HL-60/S4 (cell line): ENCODE measurements around the gene GABRG3.

Source experiments
- in situ Hi-C: fragments of 300-500 bp; cut with MboI; formaldehyde crosslinking; loops from 2 replicates; pipeline ENCODE4 v1.14.3; 2022; ENCODE audit warnings: low sequenced_read_pairs

The GABRG3 gene

DNA sequence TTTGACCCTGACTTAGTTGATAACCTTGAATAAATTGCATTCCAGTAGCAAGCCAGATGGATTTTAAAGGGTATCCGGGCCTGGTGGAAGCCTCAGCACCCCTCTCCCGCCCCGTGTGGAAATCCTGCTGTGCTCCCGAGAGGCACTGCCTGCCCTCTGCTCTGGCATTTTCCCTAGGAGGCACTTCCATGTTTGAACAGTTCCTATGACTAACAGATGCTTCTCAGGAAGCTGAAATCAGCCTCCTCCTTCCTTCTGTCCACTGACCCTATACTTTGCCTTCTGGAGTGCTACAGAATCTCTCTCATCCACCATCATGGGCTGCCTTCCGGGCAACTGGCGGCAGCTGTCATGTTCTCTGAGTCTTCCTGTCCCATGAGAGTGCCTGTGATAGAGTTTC is 90.8 kb downstream of the GABRG3 start:
- in situ Hi-C loops = no loop called here

- in situ Hi-C loops = no loop called here
Measured at GRCh38 chr15:27062951-27063350, 92.0 kb downstream of the GABRG3 start.

DNA sequence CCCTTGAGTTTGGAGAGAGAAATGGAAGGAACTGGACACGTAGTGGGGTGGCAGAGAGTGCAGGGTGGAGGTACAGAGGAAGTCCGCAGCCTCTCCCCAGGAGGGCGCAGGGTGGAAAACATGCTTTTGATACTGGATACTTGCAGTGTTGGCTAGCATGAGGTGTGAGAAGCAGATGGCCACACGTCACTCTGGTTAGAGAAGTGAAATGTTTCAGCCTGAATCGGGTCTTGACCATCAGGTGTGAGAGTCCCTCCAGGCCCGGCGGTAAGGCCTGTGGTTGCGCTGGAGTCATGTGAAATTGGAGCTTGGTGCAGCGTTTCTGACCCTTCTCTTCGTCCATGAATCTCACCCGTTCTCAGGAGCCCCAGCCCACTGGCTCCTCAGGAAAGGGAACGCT is 93.1 kb downstream of the GABRG3 start:
- in situ Hi-C loops = no loop called here

DNA sequence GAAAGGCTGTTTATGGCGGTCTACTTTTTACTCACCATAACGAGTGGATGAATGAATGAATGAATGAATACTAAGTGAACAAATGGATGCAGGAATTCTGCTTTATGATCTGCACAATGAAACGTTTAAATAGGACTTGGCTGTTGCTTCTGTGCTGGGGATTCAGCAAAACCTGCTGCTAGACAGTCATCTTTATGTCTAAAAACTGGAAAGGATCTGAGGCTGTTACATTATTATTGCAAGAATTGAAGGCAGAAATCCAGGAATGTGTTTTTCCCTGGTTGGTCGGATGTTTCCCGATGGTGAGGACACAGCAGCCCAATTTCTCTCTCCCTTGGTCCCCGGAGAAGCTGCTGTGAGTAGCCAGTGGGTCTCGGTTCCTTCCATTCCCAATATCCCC is 94.2 kb downstream of the GABRG3 start:
- in situ Hi-C loops = no loop called here

DNA sequence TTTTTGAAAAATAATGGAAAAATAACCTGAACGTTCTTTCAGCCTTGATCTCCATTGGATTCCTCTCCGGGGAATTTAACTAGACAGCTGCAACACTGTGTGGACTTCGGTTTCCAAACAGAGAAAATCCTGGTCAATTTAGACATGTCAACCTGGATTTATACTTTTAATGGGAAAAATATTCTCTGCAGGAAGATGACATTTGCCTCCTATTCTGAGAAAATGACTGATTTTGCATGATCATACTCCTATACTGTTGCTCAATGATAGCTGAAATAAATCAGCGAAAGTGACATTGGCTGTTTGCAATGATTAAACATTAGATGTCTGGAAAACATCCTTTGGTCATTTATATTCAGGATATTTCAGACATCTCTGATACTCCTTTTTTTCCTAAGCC is 94.8 kb downstream of the GABRG3 start:
- in situ Hi-C loops = no loop called here

DNA sequence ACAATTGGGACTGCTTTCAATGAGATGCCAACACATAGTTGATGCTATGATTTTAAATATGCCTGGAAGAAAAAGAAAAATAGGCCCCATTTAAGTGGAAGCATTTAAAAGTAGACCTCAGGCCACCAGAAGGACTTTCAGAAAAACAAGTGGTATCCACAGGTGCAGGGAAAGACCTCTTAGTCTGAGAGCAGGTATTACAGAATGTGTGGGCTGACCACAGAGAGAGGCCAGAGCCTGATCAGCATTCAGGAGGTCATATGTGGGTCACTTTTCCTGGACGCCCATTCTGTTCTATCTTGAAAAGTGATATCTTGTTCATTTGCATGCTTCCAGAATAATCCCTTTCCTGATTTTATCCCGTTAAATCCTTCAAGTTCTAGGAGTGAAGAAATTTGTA is 95.5 kb downstream of the GABRG3 start:
- in situ Hi-C loops = no loop called here

DNA sequence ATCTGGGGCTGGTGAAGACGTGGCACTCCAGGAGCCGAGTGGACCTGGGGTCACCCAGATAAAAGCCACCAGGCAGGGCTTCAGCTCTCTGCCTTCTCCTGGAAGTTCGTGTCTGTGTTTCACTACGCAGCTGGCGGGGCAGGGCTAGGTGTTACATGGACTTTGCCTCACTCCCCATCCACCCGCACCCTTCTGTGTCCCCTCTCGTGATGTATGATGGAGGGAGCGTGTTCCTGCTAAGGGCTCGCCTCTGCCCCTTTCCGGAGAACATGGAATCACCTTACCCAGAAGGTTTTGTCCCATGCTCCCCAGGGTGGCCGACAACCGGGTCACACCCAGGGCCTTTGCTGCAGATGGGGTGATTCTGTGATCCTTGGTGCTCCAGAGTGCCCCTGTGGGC is 96.2 kb downstream of the GABRG3 start:
- in situ Hi-C loops = no loop called here

GRCh38 chr15:27070841-27071240 is 99.9 kb downstream of the GABRG3 start:
- in situ Hi-C loops = no loop called here

GRCh38 chr15:27074179-27074578 is 103.2 kb downstream of the GABRG3 start:
- in situ Hi-C loops = no loop called here

DNA sequence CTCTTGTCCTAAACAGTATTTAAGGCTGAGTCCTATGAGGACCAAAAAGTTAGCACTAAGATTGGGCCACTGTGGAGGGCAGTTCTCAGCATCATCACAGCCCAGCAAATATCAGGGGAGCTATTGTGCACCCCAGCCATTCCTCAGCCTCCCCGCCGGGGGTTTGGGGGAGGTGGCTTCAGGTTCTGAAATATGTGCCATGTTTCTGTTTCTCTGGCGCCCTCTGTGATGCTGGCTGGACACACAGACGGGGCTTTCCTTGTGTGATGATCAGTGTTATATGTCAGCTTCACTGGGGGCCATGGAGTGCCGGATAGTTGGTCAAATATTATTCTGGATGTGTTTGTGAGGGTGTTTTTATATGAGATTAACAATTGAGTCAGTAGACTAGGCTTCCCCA is 106.8 kb downstream of the GABRG3 start:
- in situ Hi-C loops = no loop called here

DNA sequence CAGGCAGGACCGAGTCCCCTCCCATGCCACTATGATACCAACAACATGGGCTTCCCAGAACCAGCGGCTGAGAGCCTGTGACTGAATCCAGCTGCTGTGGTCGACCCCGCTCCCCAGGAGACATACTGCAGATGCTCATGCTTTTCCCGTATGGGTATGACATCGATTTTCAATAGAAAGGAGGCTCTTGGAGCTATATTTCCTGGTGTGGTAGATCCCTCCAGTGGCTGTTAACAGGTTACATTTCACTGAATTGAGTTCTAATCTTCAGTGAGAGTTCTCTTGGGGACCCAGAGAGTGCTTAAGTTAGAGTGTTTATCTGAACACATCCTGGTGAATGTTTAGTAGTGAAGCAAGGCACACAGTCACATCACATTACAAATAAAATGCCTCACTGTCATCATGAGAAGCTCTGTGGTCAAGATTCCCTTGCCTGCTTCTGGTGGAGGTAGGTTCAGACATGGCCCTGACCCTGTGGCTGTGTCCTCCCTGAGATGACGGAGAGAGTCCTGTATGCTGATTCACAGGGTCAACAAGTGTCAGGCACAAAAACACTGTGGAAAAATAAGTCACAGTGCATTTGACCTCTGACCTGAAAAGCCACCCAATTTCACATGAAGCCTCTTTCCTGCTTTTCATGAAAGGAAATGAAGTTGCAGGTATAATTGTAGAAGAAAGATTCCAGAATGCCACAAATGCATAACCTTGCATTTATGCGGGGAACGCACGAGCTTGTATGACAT is 110.9 kb downstream of the GABRG3 start:
- in situ Hi-C loops = no loop called here

- in situ Hi-C loops = no loop called here
Measured at GRCh38 chr15:27082526-27082925, 111.5 kb downstream of the GABRG3 start.

- in situ Hi-C loops = no loop called here
Measured at GRCh38 chr15:27084844-27085243, 113.9 kb downstream of the GABRG3 start.

DNA sequence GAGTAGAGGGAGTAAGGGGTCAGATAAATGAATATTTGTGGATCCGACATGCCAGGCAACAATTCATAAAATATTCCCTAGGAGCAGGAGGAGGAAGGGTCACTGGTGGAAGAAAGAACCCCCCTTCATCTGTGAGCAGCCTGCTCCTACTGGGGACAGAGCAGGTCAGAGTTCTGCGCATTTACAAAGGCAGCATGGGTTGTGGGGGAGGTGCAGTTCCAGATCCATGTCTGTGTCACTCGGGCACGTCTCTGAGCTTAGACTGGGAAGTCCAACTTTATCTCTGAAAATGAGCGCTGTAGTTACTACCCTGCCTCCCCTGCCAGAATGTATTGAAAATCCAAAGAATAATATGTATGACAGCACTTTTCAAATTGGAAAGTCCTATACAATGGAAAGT is 115.2 kb downstream of the GABRG3 start:
- in situ Hi-C loops = no loop called here

DNA sequence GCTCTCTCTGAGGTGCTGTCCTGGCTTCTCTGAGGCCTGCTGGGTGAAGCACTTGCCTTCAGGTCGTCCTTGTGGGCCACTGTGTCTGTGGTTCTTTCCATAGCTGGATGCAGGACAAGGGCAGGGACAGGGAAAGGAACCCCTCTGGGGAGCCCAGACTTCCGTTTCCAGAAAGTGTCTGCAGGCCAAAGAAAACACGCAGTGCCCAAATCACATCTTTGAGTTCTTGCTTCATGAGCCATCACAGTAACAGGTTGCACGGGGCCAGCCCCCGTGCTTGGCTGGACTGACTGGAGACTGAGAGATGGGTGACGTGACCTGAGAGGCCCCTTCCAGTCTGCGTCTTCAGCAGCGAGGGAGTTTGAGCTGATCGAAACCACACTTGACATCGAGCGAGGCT is 115.8 kb downstream of the GABRG3 start:
- in situ Hi-C loops = no loop called here

- in situ Hi-C loops = no loop called here
Measured at GRCh38 chr15:27087651-27088583, 116.9 kb downstream of the GABRG3 start.

GRCh38 chr15:27088584-27089232 is 117.7 kb downstream of the GABRG3 start:
- in situ Hi-C loops = no loop called here

GRCh38 chr15:27089233-27089586 is 118.2 kb downstream of the GABRG3 start:
- in situ Hi-C loops = no loop called here

DNA sequence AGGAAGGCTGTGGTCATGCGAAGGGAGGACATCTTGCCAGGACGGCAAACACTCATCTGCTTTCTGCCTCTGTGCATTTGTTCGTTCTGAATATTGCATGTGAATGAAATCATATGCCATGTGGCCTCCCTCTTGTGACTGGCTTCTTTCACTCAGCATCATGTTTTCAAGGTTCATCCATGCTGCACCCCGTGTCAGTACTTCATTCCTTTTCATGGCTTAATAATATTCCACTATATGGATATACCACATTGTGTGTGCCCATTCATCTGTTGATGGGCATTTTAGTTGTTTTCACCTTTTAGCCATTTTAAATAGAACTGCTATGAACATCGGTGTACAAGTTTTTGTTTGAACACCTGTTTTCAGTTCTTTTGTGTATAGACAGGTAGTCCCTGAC is 118.7 kb downstream of the GABRG3 start:
- in situ Hi-C loops = no loop called here

DNA sequence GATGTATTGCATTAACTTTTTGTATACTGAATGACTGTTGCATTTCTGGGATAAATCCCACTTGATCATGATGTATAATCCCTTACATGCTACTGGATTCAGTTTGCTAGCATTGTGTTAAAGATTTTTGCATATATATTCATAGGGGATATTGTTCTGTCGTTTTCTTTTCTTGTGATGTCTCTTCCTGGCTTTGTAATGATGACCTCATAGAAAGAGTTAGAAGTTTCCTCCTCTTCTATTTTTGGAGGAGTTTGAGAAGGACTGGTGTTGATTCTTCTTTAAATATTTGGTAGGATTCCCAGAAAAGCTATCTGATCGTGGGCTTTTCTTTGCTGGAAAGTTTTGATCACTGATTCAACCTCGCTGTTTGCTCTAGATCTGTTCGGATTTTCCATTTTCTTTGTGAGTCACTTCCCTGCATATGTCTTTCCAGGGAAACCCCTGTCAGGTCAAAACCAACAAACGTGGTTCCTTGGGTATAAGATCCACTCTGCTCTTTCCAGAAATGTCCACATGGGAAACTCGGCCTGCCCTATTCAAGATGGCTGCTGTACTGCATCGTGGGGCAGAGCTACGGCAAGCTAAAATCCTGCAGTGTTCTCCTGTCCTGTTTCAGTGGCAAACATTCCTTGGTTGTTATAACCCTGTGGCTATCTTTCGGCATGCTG is 120.4 kb downstream of the GABRG3 start:
- in situ Hi-C loops = no loop called here

DNA sequence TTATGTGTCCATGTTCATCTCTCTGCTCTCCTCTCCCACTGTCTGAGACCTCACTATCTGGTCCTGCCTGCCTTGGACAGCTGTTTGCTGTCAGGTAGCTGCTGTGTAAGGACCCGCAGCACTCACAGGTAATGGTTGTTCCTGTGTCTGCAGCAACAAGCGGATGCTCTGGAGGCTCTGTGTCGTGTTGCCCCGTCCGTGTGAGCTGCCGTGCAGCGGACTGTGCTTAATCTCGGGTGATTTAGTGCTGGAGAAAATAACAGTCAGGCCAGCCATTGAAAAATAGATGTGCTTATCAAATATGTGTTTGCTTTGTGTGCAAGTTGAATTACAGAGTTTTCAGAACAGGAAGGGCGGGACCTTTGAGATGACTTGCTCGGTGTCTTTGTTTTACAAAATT is 121.4 kb downstream of the GABRG3 start:
- in situ Hi-C loops = no loop called here
